Esophagus squamous epithelium (tissue), 4 donors: ENCODE data around the gene ARPC3.

Experiments used
- CTCF ChIP-seq, 6 experiments: fragments of 450-650 bp in 4 of 6; fragments of 200-600 bp in 2 of 6; sonication (generic) in 2 of 6; IDR thresholded peaks; one replicate each; pipeline ENCODE4 v1.5.1; 2016 to 2019; ENCODE audit warnings: antibody characterized with exemption in 6 of 6, mild to moderate bottlenecking in 4 of 6, moderate library complexity in 4 of 6
- POLR2A ChIP-seq, 4 donors: fragments of 450-650 bp; IDR thresholded peaks; one replicate each; pipeline ENCODE4 v1.6.1; 2017; ENCODE audit warnings: antibody characterized with exemption in 4 of 4, mild to moderate bottlenecking in 4 of 4, moderate library complexity in 3 of 4

GRCh38 chr12:110453569-110454296, 3.6 kb upstream of the ARPC3 start:
- TF ChIP-seq CTCF (IDR thresholded peaks at IDR 0.05) = no peak
- no peak for TF ChIP-seq POLR2A (IDR thresholded peaks at IDR 0.05)
